ENCODE results near the gene FAM53C.

The FAM53C gene

GRCh38 chr5:138330813-138331448, 7.1 kb upstream of the FAM53C start:
- peak overlapping the region; percentile 66 for H3K4me3 ChIP-seq (ENCODE audit: low read depth, low read length)
- TF ChIP-seq CTCF (IDR thresholded peaks at IDR 0.05; ENCODE audit: borderline replicate concordance, insufficient read depth, low read depth, low read length): no peak

DNA sequence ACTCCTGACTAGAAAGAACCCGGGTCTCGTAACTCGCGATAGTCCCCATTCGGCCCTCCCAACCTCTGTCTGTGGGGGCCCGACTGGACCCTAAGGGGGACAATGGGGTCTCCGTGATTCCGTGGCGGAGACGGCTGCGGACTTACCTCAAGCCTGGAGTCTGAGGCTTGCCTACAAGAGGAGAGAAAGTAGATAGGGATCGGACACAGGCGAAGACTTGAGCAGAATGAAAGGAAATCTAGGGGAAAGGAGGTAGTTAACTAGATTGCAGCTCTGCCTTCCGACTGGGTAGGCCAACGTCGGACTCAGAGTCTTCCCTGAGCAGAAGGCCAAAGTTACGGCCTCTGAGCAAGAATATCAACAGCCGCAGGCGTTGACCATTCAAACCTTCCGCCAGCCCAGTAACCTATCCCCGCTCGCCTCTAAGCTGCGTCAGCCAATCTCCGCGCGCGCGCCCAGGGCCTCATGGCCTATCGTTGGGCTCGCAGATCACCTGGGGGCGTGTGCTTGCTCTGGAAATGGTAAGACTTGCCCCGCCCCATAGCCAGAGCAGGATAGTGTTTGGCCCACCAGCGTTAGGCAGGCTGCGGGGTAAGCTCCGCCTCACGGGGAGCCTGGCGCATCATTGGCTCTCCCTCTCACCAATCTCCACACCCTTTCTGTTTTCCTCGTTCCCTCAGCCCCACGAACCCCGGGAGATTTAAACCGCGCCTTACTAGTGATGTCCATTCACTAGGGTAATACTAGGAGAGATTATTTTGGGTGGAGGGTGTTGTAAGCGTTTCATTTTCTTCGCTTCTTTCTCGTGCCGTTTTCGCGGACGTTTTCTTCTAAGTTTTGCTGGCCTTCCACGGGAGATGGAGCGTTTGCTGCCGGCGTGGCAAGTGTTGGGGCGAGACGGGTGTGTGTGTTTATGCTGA, 6.4 kb upstream of the FAM53C start, which contains the start of gene CDC25C:
CDC25C (minus strand) TSS at position 356 of the 920 bp plus-strand sequence. CDS start 624 bp downstream, outside the sequence.
- peak within 1 kb of the TSS; percentile 66 for H3K4me3 ChIP-seq (ENCODE audit: low read depth, low read length)
- no peak for TF ChIP-seq CTCF (IDR thresholded peaks at IDR 0.05; ENCODE audit: borderline replicate concordance, insufficient read depth, low read depth, low read length)

DNA sequence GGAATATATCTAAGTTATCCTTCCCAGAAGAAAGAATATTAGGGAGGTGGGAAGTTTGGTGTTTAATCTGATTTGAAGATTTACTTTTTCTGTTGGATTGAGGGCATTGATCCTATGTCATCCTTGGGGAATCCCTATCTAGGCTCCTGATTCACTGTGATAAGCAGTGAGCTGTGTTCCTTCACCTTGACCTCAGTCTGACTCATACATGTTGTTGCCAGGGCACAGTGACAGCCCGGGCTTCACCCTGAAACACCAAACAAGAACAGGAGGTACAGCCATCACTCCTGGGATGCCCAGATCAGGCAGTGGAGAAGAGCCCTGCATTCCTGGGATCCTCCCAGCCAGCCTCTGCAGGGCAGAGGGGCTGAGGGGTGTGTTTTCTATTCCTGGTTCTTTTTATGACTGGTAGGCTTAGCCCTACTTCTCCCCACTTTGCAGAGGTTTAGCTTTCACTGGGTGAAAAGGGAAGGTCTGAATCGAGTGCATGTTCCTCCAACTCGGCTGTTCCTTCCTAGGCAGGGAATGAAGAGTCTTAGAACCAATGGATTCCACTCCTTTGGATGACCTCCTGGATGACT, 3.1 kb upstream of the FAM53C start:
- no peak for TF ChIP-seq CTCF (IDR thresholded peaks at IDR 0.05; ENCODE audit: borderline replicate concordance, insufficient read depth, low read depth, low read length)
- H3K4me3 ChIP-seq (ENCODE audit: low read depth, low read length): no peak overlapping the region

GRCh38 chr5:138336952-138337684, 948 bp upstream of the FAM53C start:
- peak overlapping the region; percentile 69 for H3K4me3 ChIP-seq (ENCODE audit: low read depth, low read length)
- TF ChIP-seq CTCF (IDR thresholded peaks at IDR 0.05; ENCODE audit: borderline replicate concordance, insufficient read depth, low read depth, low read length): no peak

DNA sequence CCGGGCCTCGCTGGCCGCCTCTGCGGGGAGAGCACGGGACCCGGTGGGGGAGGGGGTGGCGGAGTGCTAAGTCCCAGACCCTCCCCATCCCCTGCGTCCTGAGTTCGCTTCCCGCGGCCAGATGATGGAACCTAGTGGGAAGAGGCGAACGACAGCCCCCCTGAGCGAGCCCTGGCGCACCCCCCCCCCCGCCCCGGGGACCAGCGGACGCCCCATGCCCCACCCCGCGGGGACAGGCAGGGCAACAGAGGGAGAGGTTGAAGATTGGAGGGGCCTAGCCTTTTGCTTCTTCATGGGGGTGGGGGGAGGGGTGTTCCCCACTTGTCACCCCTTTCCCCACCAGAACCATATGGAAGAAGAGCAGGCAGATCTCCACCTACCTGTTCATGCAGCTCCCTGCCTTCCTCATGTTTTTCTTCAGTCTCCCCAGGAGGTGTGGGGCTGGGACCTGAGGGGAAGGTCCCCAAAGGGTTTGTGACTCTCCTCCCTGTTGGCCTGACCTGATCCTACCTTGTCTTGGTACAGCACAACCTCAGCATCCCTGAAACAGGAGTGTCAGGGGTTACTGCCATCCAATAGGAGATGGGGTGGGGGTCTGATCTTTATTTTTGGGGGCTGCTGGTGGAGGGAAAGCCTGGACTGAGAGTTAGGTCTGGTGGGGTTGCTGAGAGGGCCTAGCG, 485 bp downstream of the FAM53C start:
- peak overlapping the region; percentile 69 for H3K4me3 ChIP-seq (ENCODE audit: low read depth, low read length)

More for the DNA sequence above, 485 bp downstream of the FAM53C start:
- TF ChIP-seq CTCF (IDR thresholded peaks at IDR 0.05; ENCODE audit: borderline replicate concordance, insufficient read depth, low read depth, low read length): no peak
